B cell (primary cell): Measurements from ENCODE around the gene DKKL1. TPM values are rescaled to one million over a fixed set of nuclear protein-coding genes. Genes with fewer than 3 reads are reported as not detected.
A peak's percentile ranks its signal among the peaks of the same experiment; 100 is the strongest.

ENCODE experiments used
- ATAC-seq: fragments of 200-7000 bp; cut with Tn5 transposase; one replicate; pipeline ENCODE4 v1.10.0; 2021; ENCODE audit warnings: low read depth, mild to moderate bottlenecking, moderate number of reproducible peaks, moderate library complexity
- CTCF ChIA-PET: fragments of 350-600 bp; sonication (Branson Sonifier 250); formaldehyde crosslinking; loops from one replicate; lab custom pipeline; 2021; ENCODE audit warnings: antibody characterized with exemption, inconsistent platforms; lab: Charles Lee
- POLR2A ChIA-PET: fragments of 350-600 bp; sonication (Branson Sonifier 250); formaldehyde crosslinking; loops from one replicate; lab custom pipeline; 2021; ENCODE audit warnings: antibody characterized with exemption; lab: Charles Lee
- DNase-seq: peaks from one replicate; pipeline ENCODE4 v3.0.0; 2013
- H2AFZ ChIP-seq: 2 replicates; pipeline ENCODE4 v1.6.1; 2012; ENCODE audit warnings: mild to moderate bottlenecking, low read depth, low read length; ENCODE audit not compliant: insufficient read depth, poor library complexity, severe bottlenecking
- H3K27ac ChIP-seq, 2 donors: 1 replicate in 1 of 2; 2 replicates in 1 of 2; pipeline ENCODE4 v1.5.1; 2012 to 2013; ENCODE audit warnings: low read length in 2 of 2, mild to moderate bottlenecking in 2 of 2, moderate library complexity in 1 of 2
- H3K27me3 ChIP-seq, 4 experiments: fragments of 200-600 bp in 1 of 4; sonication (generic) in 1 of 4; replicated peaks in 1 of 4; 1 replicate in 2 of 4; 2 replicates in 2 of 4; pipeline versions ENCODE4 v1.6.1 to v1.7.0; 2013 to 2016; ENCODE audit warnings: low read length in 3 of 4, mild to moderate bottlenecking in 2 of 4, mixed read lengths in 1 of 4, moderate library complexity in 1 of 4; ENCODE audit not compliant: insufficient read depth in 4 of 4, control insufficient read depth in 3 of 4; ENCODE audit errors: control extremely low read depth in 1 of 4
- H3K36me3 ChIP-seq, 2 experiments: replicated peaks in 1 of 2; 1 replicate in 1 of 2; 2 replicates in 1 of 2; pipeline versions ENCODE4 v1.6.1 to v1.7.1; 2013; ENCODE audit warnings: low read length in 1 of 2; ENCODE audit not compliant: insufficient read depth in 2 of 2, control insufficient read depth in 1 of 2; ENCODE audit errors: control extremely low read depth in 1 of 2, extremely low read depth in 1 of 2
- H3K4me1 ChIP-seq, 2 donors: fragments of 200-600 bp in 1 of 2; sonication (generic) in 1 of 2; 1 replicate in 1 of 2; 2 replicates in 1 of 2; pipeline versions ENCODE4 v1.5.1 to v1.6.1; 2013 to 2017; ENCODE audit warnings: low read length in 2 of 2; ENCODE audit not compliant: control insufficient read depth in 2 of 2, insufficient read depth in 2 of 2
- H3K4me2 ChIP-seq: replicated peaks from 2 replicates; pipeline ENCODE3; 2012; ENCODE audit warnings: mild to moderate bottlenecking, low read depth, low read length; ENCODE audit not compliant: poor library complexity, severe bottlenecking
- H3K4me3 ChIP-seq, 5 experiments: fragments of 200-600 bp in 1 of 5; sonication (generic) in 1 of 5; 1 replicate in 3 of 5; 2 replicates in 2 of 5; pipeline versions ENCODE4 v1.5.1 to v1.7.0; 2011 to 2016; ENCODE audit warnings: low read length in 4 of 5, mild to moderate bottlenecking in 4 of 5, low read depth in 2 of 5, control low read depth in 1 of 5, moderate library complexity in 1 of 5; ENCODE audit not compliant: insufficient read depth in 1 of 5; ENCODE audit errors: control extremely low read depth in 1 of 5, extremely low read depth in 1 of 5
- H3K79me2 ChIP-seq: fragments of 200-600 bp; sonication (generic); one replicate; pipeline ENCODE4 v1.6.0; 2016; ENCODE audit warnings: low read length; ENCODE audit not compliant: control insufficient read depth, insufficient read depth
- H3K9ac ChIP-seq: fragments of 200-600 bp; sonication (generic); 2 replicates; pipeline ENCODE4 v1.6.1; 2017; ENCODE audit warnings: mild to moderate bottlenecking, low read length, moderate library complexity
- H3K9me3 ChIP-seq, 3 donors: one replicate each; pipeline versions ENCODE4 v1.6.1 to v1.7.1; 2013; ENCODE audit warnings: low read length in 2 of 3; ENCODE audit not compliant: control insufficient read depth in 2 of 3, insufficient read depth in 1 of 3; ENCODE audit errors: control extremely low read depth in 1 of 3
- H4K20me1 ChIP-seq: 2 replicates; pipeline ENCODE4 v1.6.0; 2012; ENCODE audit warnings: mild to moderate bottlenecking, low read length; ENCODE audit not compliant: insufficient read depth, control insufficient read depth, poor library complexity, severe bottlenecking
- H3K27ac Mint-ChIP-seq: one replicate; pipeline ENCODE4 v1.8.0; 2021; ENCODE audit warnings: mixed read lengths
- H3K27me3 Mint-ChIP-seq: one replicate; pipeline ENCODE4 v1.8.0; 2021; ENCODE audit warnings: mixed read lengths
- H3K4me1 Mint-ChIP-seq: one replicate; pipeline ENCODE4 v1.8.0; 2021; ENCODE audit warnings: mixed read lengths
- H3K4me3 Mint-ChIP-seq: one replicate; pipeline ENCODE4 v1.8.0; 2021; ENCODE audit warnings: mixed read lengths
- H3K9me3 Mint-ChIP-seq: one replicate; pipeline ENCODE4 v1.8.0; 2022; ENCODE audit warnings: mixed read lengths; ENCODE audit not compliant: insufficient read depth
- CTCF ChIP-seq: fragments of 200-600 bp; IDR thresholded peaks from one replicate; pipeline ENCODE4 v1.8.0; 2022; ENCODE audit warnings: antibody characterized with exemption, mild to moderate bottlenecking
- EZH2 ChIP-seq: IDR thresholded peaks from 2 replicates; pipeline ENCODE4 v1.6.1; 2012; ENCODE audit warnings: borderline replicate concordance, low read depth, mild to moderate bottlenecking, moderate library complexity, low read length; ENCODE audit not compliant: insufficient read depth, poor library complexity, severe bottlenecking
- WGBS: methylation state at CpG from one replicate; pipeline ENCODE4 v1.1.5; 2013; ENCODE audit warnings: missing lambda C conversion rate; ENCODE audit not compliant: insufficient coverage; 5-methylcytosine and 5-hydroxymethylcytosine counted together
- intact Hi-C: fragments of 100-400 bp; cut with micrococcal nuclease; formaldehyde crosslinking; loops from one replicate; pipeline ENCODE4 v1.10.0; 2022
- polyA plus RNA-seq: library from polyadenylated mRNA; depleted of rRNA; stranded (reverse); fragments of >200 nt; gene quantifications from 2 replicates; pipeline ENCODE4 v1.2.3, GENCODE V29; 2012
- total RNA-seq, 2 donors: library from RNA; stranded (reverse); fragments of 120-200 nt in 1 of 2; gene quantifications; 1 replicate in 1 of 2; 2 replicates in 1 of 2; pipeline versions ENCODE4 v1.2.3 to v1.2.4, GENCODE V29; 2013 to 2022

DKKL1 gene
- total and polyA plus RNA-seq, 2 donors (not counting 1 experiment from before 2014, with no cell fraction given), result 1.2 to 1.6 TPM

GRCh38 chr19:49336482-49337266 is 27.0 kb upstream of the DKKL1 start:
- WGBS, result 69% methylated on average over 5 of the region's 10 CpGs
- Histone ChIP-seq H3K4me1 (peaks cover 77 to 89% of the 10 kb centered on the region in 2 donors), H3K79me2 (peaks cover 70% of the 10 kb centered on the region), H3K36me3 (peaks cover 0 to 56% of the 10 kb centered on the region in 2 experiments), H3K9ac (peak overlapping the region; percentile 89), H4K20me1 (peaks cover 47% of the 10 kb centered on the region), H3K4me3 (peak overlapping the region; percentile 83 to 98 (median 97)), H3K4me2 (peak overlapping the region; percentile 100), H3K9me3 (peaks cover 0 to 28% (median 15%) of the 10 kb centered on the region in 3 donors), H2AFZ (no peak overlapping the region), H3K27me3 (no peaks in the 10 kb centered on the region), H3K27ac (peak overlapping the region; percentile 93 to 98)
- ChIA-PET CTCF (interaction anchor here (0.7 to 5.5 kb wide), 9 partner anchors 9 to 134 kb away, joined by 3 to 39 read pairs (median 6); partner anchors contain the start of gene SLC6A16), POLR2A (interaction anchor here (0.7 to 5.6 kb wide), 11 partner anchors 7 to 340 kb away, joined by 3 to 72 read pairs (median 4); partner anchors contain the start of genes KASH5 and PIH1D1)
- DNase-seq (no peak), ATAC-seq (no peak)
- H3K4me3 Mint-ChIP-seq, result peak overlapping the region; percentile 100
- peak overlapping the region; percentile 99 for H3K27ac Mint-ChIP-seq
- peaks cover 80% of the 10 kb centered on the region for H3K4me1 Mint-ChIP-seq
- no peaks in the 10 kb centered on the region for H3K27me3 Mint-ChIP-seq
- no peaks in the 10 kb centered on the region for H3K9me3 Mint-ChIP-seq
- intact Hi-C loops, result no loop called here
- no peak for TF ChIP-seq EZH2
- no peak for TF ChIP-seq CTCF
